Thyroid gland (tissue), 4 donors: ENCODE results near the gene GALNT10.

Source experiments
- POLR2A ChIP-seq, 2 donors: fragments of 450-650 bp; IDR thresholded peaks; one replicate each; pipeline ENCODE4 v1.6.1; 2017; ENCODE audit warnings: antibody characterized with exemption in 2 of 2, mild to moderate bottlenecking in 2 of 2, moderate library complexity in 1 of 2
- TF ChIP-seq, protein P1 (sequence below), 6 experiments: fragments of 200-600 bp in 3 of 6; fragments of 450-650 bp in 3 of 6; sonication (generic) in 3 of 6; IDR thresholded peaks; one replicate each; pipeline ENCODE4 v1.5.1; 2016 to 2019; ENCODE audit warnings: antibody characterized with exemption in 6 of 6, mild to moderate bottlenecking in 2 of 6, inconsistent platforms in 1 of 6, moderate library complexity in 1 of 6

DNA sequence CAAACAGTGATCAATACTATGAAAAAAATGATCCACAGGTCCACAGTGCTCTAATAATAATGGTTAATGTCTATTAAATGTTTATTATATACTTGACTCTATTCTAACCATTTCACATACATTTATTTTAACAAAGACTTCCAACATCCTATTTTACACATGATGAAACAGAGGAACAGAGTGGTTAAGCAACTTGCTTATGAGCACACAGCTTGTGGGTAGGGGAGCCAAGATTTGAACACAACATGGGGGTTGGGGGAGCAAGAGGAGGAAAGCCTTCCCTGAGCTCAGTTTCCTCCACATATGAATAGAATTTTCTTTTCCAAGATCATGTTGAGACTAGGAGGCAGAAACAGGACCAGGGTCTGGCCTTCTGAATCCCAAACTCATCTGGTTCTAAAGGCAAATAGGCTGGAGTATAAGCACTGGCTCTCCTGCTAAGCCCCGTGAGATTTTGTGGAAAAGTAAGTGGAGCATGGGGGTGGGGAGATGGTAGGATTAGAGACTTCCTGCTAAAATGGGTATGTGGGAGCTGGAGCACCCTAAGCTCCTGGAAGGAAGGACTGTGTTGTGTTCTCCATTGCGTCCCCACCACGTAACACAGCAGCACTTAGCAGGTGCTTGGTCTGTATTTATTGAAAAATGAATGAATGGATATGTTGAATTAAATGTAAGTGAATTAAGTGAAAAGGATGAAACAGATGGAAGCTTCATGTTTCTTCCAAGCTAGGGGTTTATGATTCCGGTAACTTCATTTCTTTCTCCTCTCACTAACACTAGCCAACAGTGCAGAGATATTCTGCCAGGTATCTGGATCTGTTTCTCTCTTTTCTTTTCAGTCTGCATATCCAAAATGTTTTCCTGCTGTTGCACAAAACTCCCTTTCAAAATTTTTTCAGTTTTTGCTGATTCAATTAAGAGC, 26.9 kb upstream of the GALNT10 start:
- TF ChIP-seq, protein P1, sequence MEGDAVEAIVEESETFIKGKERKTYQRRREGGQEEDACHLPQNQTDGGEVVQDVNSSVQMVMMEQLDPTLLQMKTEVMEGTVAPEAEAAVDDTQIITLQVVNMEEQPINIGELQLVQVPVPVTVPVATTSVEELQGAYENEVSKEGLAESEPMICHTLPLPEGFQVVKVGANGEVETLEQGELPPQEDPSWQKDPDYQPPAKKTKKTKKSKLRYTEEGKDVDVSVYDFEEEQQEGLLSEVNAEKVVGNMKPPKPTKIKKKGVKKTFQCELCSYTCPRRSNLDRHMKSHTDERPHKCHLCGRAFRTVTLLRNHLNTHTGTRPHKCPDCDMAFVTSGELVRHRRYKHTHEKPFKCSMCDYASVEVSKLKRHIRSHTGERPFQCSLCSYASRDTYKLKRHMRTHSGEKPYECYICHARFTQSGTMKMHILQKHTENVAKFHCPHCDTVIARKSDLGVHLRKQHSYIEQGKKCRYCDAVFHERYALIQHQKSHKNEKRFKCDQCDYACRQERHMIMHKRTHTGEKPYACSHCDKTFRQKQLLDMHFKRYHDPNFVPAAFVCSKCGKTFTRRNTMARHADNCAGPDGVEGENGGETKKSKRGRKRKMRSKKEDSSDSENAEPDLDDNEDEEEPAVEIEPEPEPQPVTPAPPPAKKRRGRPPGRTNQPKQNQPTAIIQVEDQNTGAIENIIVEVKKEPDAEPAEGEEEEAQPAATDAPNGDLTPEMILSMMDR (IDR thresholded peaks at IDR 0.05) = no peak
- no peak for TF ChIP-seq POLR2A (IDR thresholded peaks at IDR 0.05)
